Suppressor macrophage treated with lipopolysaccharide for 1 hour (primary cell): ENCODE data around the gene ABCA12.

Experiments used
- DNase-seq, 3 donors: peaks; one replicate each; pipeline ENCODE4 v3.0.0-alpha.2; 2020 to 2022

The ABCA12 gene

DNA sequence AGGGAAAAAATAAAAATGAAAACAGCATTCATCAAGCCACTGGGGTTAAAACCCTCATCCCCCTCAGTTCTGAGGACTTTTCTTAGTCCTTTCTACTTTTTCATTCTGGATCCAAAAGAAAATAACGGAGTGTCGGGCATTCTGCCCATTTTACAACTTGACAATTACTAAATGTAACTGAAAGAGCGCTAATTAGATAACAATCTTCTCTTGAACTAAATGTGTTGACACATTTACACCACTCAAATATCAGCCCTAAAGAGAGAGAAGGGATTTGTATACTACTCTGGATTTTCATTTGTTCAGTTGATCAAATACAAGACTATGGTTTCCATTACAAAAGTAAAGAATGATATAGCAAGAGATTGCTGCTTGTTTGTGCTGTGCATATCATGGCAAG lies 27.5 kb downstream of the ABCA12 start:
- DNase-seq, result no peak

DNA sequence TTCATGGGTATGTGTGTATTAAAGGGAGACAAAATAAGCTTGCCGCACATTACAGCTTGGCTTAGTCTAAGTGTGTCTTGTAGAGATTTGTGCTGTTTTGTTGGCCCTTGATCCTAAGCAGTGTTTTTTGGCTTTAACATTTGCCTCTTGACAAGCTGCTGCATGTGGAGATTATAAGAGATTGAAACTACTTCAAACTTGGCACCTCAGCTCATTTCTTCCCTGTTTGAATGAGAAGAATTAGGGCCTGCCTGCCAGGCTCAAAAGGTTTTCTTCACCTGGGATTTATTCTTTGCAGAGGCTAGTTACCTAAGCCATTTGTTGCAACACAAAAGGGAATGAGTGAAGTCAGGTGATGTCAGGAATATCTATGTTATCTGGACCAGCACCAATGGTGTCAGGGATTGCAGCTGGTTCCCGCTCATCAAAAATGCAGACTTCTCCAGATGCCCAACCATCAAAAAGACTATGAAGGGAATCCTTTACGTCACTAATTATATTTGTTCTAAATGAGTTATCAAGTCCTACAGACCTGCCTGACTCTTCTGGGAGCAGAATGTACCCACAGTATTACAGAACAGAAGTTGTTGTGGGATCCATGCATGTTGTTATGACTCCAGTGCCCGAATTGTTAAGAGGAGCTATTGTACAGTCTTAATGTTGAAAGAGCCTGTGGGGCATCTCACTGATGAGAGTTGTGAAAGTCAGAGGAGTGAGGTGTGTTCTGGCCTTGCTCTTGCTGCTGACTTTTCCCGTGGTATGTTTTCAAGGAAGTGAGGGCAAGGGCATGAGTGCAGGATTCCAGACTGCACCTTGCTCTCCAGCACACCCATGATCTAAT lies 31.0 kb downstream of the ABCA12 start:
- DNase-seq, result no peak

DNA sequence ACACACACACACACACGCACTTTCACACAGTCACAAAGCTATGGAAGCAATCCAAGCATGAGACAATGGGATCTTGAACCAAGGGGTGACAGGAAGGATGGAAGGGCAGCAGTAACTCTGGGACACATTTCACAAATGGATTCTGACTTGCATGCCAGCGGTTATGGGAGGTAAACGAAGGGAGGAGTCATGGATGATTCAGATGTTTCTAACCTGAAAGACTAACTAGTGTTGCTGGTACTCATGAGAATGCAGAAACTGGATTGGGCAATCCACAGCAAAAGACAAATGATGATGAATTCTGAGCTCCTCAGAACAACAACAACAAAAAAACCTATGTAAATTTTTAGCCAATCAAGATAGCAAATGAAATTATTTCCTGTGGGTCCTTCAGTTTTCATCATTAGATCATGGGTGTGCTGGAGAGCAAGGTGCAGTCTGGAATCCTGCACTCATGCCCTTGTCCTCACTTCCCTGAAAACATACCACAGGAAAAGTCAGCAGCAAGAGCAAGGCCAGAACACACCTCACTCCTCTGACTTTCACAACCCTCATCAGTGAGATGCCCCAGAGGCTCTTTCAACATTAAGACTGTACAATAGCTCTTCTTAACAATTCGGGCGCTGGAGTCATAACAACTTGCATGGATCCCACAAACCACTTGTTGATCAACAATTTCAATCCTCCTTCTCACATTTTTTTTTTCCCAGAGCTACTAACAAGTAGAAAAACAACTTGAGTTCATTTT lies 32.6 kb downstream of the ABCA12 start:
- DNase-seq, result no peak

- DNase-seq, result no peak
Measured at GRCh38 chr2:215104226-215104625, 34.2 kb downstream of the ABCA12 start.

DNA sequence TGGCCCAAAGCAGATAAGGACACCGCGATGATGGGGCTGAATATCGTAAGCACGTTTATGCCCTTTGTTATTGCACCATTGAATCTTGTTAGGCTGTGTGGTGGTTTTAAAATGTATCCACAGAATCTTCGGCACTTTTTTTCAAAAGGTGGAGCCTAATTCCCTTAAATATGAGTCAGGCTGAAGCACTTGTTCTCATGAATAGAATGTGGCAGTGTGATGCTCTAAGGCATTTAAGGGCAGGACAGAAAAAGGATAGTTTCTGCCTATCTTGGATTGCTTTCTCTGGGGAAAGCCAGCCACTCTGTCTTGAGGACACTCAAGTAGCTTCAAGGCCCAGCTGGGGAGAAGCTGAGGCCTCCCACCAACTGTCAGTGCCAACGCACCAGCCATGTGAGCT lies 39.6 kb downstream of the ABCA12 start:
- DNase-seq, result no peak

- no peak for DNase-seq
Measured at GRCh38 chr2:215084080-215084479, 54.3 kb downstream of the ABCA12 start.

- DNase-seq, result no peak
Measured at GRCh38 chr2:215083146-215083545, 55.3 kb downstream of the ABCA12 start.

DNA sequence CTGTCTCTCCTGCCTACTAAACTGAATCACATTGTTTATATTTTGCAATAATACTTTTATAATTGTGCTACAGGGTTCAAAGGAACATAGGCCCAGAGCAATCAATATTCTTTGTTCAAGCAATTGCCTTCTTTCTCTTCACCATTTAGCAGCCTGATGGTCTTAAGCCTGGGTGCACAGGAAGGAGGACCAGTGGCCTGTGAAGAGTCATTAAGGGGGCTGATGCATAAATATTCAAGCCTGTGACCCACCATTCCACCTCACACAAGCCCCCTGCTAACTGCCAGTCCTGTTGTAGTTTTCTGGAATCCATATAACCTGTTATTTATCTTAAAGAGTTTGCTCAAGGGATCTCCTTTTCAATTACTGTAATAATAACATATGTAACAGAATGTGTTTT lies 56.0 kb downstream of the ABCA12 start:
- DNase-seq, result no peak

DNA sequence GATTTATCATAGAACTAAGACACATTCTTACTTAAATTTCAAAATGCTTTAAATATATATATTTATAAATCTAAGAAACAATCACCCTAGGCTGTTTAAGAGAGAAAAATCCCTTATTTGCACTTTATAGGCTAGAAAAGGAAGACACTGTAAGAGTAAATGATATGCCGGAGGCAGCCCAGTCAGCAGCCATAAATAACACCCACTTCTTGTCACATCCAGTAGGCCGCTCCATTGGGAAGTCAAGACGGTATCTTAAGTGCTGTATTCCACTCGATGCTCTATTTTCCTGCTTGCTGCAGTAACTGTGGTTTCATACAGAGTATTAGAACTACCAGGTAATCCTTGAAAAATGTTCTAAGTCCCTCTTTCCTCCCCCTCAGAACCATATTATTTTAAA lies 57.9 kb downstream of the ABCA12 start:
- DNase-seq, result no peak

DNA sequence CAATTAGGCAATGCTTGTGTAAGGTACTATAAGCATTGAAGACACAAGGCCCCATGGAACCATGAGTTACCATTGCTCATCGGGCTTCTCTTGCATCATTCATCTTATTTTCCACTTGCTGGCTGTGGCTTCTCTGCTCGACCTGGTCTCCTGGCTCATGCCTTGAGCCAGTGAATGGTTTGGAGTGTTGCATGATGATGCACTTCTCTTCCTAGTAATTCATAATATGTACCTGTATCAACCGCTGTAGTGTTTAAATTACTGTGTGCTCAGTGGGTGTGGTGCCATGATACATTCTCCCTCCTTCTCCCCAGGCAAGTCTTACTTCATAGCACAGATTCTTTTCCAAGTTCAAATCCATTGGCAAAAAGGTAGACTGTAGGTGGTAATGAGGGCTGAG lies 66.8 kb downstream of the ABCA12 start:
- DNase-seq, result no peak

GRCh38 chr2:215068399-215068798 lies 70.0 kb downstream of the ABCA12 start:
- DNase-seq, result no peak

DNA sequence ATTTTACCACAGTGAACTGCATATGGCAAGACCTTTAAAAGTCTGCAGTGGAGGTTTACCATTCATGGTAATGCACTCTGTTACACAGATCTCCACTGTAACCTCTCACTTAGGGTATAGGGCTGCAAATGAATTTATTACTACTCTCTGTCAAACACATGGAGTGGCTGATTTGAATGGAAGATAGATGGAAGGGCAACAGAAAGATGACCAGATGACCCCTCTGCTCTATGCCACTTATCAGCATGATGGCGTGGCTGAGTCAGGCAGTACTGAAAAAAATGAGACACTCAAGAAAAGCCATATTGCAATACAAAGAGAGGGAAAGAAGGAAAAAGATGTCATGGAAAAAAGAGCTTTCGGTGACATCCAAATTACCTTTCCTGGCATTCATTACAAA lies 72.3 kb downstream of the ABCA12 start:
- DNase-seq, result no peak

DNA sequence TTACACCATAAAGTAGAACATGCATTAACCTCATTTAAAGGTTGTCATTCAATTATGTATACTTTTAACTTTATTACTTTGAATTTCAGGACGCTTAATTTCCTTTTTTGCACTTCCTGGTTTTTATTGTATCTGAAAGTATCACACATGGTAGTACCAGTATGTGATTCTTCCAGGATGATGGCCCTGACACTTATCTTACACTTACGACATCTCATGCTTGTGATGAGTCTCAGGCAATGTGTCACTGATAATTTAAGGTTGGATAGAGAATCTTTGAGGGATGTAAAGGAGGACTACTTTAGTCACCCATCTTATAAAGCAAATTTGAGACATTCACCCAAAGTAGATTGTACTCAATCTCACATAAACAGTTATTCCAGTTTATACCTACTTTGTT lies 74.9 kb downstream of the ABCA12 start:
- DNase-seq, result no peak

GRCh38 chr2:215060861-215061536 lies 77.4 kb downstream of the ABCA12 start:
- DNase-seq, result no peak

- no peak for DNase-seq
Measured at GRCh38 chr2:215059724-215060123, 78.7 kb downstream of the ABCA12 start.

DNA sequence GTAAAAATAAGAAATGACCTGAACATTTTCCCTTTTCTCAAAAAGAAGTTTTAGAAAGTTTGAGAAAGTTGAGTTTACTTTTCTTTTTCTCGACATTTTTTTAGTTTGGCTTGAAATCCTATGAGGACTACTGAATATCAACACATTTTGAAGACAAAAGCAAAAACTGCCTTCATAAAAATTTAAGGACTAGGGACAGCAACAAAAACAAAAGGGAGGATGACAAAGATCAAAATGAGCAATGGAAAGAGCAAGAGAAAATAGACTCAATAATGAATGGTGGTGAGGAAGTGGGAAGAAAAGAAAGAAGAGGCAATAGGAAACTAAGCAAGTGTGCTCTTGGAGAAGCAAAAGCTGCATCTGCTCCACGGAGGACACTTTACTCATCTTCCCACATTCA lies 82.5 kb downstream of the ABCA12 start:
- no peak for DNase-seq

DNA sequence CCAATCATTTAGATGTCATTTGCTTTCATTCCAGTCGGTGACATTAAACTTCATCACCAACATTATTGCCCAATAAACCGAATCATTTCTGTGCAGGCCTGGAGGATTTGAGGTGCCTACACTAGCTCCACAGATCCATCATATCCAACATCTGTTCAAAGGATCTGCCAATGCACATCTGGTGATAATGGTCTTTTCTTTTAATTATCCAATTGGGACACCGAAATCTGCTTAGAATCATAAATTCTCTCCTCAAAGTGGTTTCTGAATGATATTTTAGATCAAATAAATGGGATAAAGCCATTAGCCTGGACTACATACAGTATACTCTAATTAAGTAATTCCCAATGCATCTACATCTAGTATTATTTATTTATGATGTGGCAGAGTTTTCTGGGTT lies 85.6 kb downstream of the ABCA12 start:
- no peak for DNase-seq

- no peak for DNase-seq
Measured at GRCh38 chr2:215052404-215052803, 86.0 kb downstream of the ABCA12 start.

DNA sequence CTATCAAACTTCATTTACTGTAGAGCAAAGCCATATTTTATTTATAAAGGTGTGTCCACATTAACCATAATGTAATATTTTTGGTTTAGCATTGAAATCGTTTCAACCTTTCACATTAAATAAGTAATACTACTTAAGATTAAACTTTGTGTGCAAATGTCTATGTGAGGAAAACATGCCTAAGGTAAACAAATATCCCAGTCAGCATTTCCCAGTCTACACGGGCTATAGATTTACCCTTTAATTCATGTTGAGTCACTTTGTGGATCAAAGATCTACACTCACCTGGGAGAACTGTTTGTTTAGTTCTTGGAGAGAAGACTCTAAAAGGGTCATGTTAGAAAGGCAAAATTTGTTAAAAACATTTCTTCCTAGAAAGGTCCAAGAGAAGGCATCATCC lies 89.1 kb downstream of the ABCA12 start:
- DNase-seq, result no peak

DNA sequence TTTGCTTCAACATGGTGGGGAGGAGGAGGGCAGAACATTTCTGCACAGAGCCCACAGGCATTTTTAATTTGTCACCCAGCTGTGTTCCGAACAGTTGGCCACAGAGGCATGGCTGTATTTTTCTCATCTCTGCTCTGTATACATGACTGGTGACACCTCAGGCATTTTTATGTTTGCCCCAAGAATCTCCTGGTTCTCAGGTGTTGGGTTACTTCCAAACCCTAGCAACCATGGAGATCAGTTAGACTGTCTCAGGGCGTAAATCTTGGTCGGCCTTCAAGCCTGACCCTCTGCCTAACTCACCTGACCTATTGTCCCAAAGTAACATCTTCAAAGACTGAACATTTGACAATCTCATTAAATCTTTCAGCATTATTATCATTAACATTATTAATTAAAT lies 100.0 kb downstream of the ABCA12 start:
- DNase-seq, result no peak

DNA sequence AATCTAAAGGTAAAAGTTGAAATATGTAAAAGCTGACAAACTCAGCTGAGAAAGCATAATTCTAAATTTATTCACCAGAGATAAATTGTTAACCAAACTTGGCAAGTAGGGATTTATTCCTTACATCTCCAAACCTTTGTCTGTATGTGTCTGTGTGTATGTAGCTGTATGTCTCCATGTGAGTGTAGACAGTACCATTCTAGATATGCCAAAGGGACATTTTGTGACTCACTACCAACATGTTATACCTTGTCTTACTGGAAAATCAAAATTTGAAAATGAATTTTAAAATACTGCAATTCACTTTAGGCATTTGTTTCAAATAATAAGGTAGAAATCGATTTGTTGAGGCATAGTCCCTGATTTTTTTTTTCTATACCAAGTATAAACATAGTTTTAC lies 102.1 kb downstream of the ABCA12 start:
- DNase-seq, result no peak

GRCh38 chr2:215034154-215034553 lies 104.3 kb downstream of the ABCA12 start:
- DNase-seq, result no peak

DNA sequence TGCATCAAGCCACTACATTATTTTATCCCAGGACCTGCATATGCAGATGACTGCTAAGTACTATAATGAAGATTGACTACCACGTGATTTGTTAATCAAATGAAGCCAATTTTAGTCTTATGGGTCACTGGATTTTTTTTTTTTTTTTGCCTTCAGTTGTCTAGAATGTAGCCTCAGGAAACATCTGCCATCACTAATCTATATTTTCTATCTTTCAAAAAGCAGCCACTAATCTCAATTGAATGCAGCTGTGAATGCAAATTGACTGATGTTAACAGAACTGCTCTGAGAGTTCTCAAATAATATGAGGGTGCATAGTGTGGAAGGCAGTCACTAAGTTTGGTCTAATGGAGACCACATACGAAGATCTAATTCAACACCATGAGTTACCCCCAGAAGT lies 106.3 kb downstream of the ABCA12 start:
- no peak for DNase-seq

DNA sequence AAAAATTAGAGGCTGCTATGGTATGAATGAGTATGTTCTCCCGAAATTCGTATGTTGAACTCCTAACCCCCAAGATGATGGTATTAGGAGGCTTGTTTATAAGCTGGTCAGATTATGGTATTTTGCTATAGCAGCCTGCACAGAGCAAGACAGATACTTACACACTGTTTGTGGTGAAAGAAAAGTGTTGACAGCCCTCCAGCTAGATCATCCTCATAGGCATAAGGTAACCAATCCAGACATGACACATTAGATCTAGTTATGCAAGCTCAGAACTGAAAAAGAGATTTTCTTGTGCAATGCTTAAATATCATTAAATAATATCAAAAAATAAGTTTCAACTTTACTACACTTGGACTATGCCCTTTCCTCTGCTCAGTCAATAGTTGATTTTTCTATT lies 107.1 kb downstream of the ABCA12 start:
- no peak for DNase-seq
